H1 (cell line): ENCODE data around the gene LRRC27. TPM values are rescaled to one million over a fixed set of nuclear protein-coding genes. Genes with fewer than 3 reads are reported as not detected.

Experiments used
- CTCF ChIA-PET: fragments of 300-600 bp; sonication (Branson Sonifier 250); formaldehyde crosslinking; loops from one replicate; lab custom pipeline; 2021; ENCODE audit not compliant: partially characterized antibody; lab: Charles Lee
- POLR2A ChIA-PET: fragments of 300-600 bp; sonication (Branson Sonifier 250); formaldehyde crosslinking; loops from one replicate; lab custom pipeline; 2021; ENCODE audit warnings: inconsistent platforms; ENCODE audit not compliant: partially characterized antibody; lab: Charles Lee
- DNase-seq, 2 experiments: peaks; one replicate each; pipeline versions ENCODE4 v3.0.0 to v3.0.0-alpha.2; 2010 to 2022; ENCODE audit warnings: low spot score in 2 of 2, low read depth in 1 of 2, mixed read lengths in 1 of 2
- FAIRE-seq: peaks from 2 replicates; lab custom pipeline; 2011; peaks lifted over from hg19 to GRCh38; lab: Jason Lieb, UNC
- H2AFZ ChIP-seq: 2 replicates; pipeline ENCODE4 v1.8.1; 2012; ENCODE audit warnings: low read length, inconsistent platforms
- H2AK5ac ChIP-seq: 2 replicates; pipeline ENCODE4 v1.6.1; 2013; ENCODE audit warnings: low read depth, low read length
- H2BK120ac ChIP-seq: replicated peaks from 2 replicates; pipeline ENCODE3; 2013; ENCODE audit warnings: low read depth, low read length, inconsistent platforms
- H2BK12ac ChIP-seq: 2 replicates; pipeline ENCODE4 v1.6.1; 2013; ENCODE audit warnings: low read depth, low read length
- H2BK15ac ChIP-seq: 2 replicates; pipeline ENCODE4 v1.6.1; 2013; ENCODE audit warnings: low read length
- H2BK20ac ChIP-seq: 2 replicates; pipeline ENCODE4 v1.6.1; 2013; ENCODE audit warnings: low read length
- H2BK5ac ChIP-seq: 2 replicates; pipeline ENCODE4 v1.6.1; 2013; ENCODE audit warnings: low read depth, low read length
- H3K14ac ChIP-seq: 2 replicates; pipeline ENCODE4 v1.6.1; 2013; ENCODE audit warnings: inconsistent platforms; ENCODE audit not compliant: insufficient read length
- H3K18ac ChIP-seq: 2 replicates; pipeline ENCODE4 v1.6.1; 2013; ENCODE audit warnings: low read length; ENCODE audit errors: extremely low read depth
- H3K23ac ChIP-seq: 2 replicates; pipeline ENCODE4 v1.6.1; 2013; ENCODE audit warnings: inconsistent platforms; ENCODE audit not compliant: insufficient read length
- H3K23me2 ChIP-seq: 2 replicates; pipeline ENCODE4 v1.6.1; 2013; ENCODE audit warnings: low read depth, low read length
- H3K27ac ChIP-seq: 2 replicates; pipeline ENCODE4 v1.6.1; 2011; ENCODE audit warnings: low read depth, low read length, inconsistent platforms
- H3K27me3 ChIP-seq, 4 experiments: replicated peaks in 1 of 4; 1 replicate in 1 of 4; 2 replicates in 3 of 4; pipeline versions ENCODE4 v1.6.1 to v1.8.1; 2011 to 2013; ENCODE audit warnings: low read length in 3 of 4, mild to moderate bottlenecking in 3 of 4, inconsistent platforms in 2 of 4, mixed read lengths in 2 of 4, moderate library complexity in 1 of 4; ENCODE audit not compliant: control insufficient read depth in 3 of 4, insufficient read depth in 3 of 4; ENCODE audit errors: extremely low read depth in 1 of 4
- H3K36me3 ChIP-seq, 4 experiments: 2 replicates each; pipeline versions ENCODE4 v1.6.1 to v1.8.1; 2011 to 2013; ENCODE audit warnings: mild to moderate bottlenecking in 4 of 4, low read length in 3 of 4, moderate library complexity in 2 of 4, control low read depth in 1 of 4, inconsistent platforms in 1 of 4; ENCODE audit not compliant: insufficient read depth in 4 of 4, control insufficient read depth in 2 of 4
- H3K4ac ChIP-seq: replicated peaks from 2 replicates; pipeline ENCODE3; 2013; ENCODE audit warnings: low read length, low read depth, mixed read lengths, inconsistent platforms; ENCODE audit not compliant: insufficient read length
- H3K4me1 ChIP-seq, 4 experiments: replicated peaks in 1 of 4; 1 replicate in 1 of 4; 2 replicates in 3 of 4; pipeline versions ENCODE4 v1.6.1 to v1.8.1; 2011 to 2013; ENCODE audit warnings: low read length in 3 of 4, inconsistent platforms in 2 of 4, mixed read lengths in 1 of 4; ENCODE audit not compliant: insufficient read depth in 4 of 4, control insufficient read depth in 3 of 4
- H3K4me2 ChIP-seq, 2 experiments: 2 replicates each; pipeline versions ENCODE4 v1.6.1 to v1.8.1; 2011 to 2013; ENCODE audit warnings: low read depth in 2 of 2, low read length in 2 of 2, control low read depth in 1 of 2, inconsistent platforms in 1 of 2, mild to moderate bottlenecking in 1 of 2; ENCODE audit not compliant: insufficient read depth in 1 of 2
- H3K4me3 ChIP-seq, 4 experiments: fragments of 200-600, 300-600 bp in 1 of 4; sonication (generic), shearing (Covaris generic), sonication (Bioruptor Twin) in 1 of 4; 2 replicates each; pipeline versions ENCODE4 v1.5.1 to v1.8.1; 2011 to 2016; ENCODE audit warnings: low read length in 4 of 4, low read depth in 3 of 4, control low read depth in 2 of 4, inconsistent platforms in 2 of 4, mild to moderate bottlenecking in 2 of 4, mixed read lengths in 1 of 4, moderate library complexity in 1 of 4; ENCODE audit not compliant: insufficient read depth in 2 of 4; ENCODE audit errors: extremely low read depth in 1 of 4
- H3K56ac ChIP-seq: replicated peaks from 2 replicates; pipeline ENCODE3; 2013; ENCODE audit warnings: low read depth, mild to moderate bottlenecking, mixed read lengths, low read length, inconsistent platforms; ENCODE audit not compliant: insufficient read length
- H3K79me1 ChIP-seq: 2 replicates; pipeline ENCODE4 v1.6.1; 2013; ENCODE audit warnings: low read depth, low read length, control low read depth
- H3K79me2 ChIP-seq, 2 experiments: 2 replicates each; pipeline versions ENCODE4 v1.6.1 to v1.8.1; 2012 to 2013; ENCODE audit warnings: low read length in 2 of 2, mild to moderate bottlenecking in 2 of 2, inconsistent platforms in 1 of 2; ENCODE audit not compliant: insufficient read depth in 2 of 2, control insufficient read depth in 1 of 2
- H3K9ac ChIP-seq, 4 experiments: replicated peaks in 1 of 4; 1 replicate in 1 of 4; 2 replicates in 3 of 4; pipeline versions ENCODE4 v1.6.1 to v1.8.1; 2011 to 2013; ENCODE audit warnings: low read depth in 3 of 4, low read length in 3 of 4, control low read depth in 2 of 4, mild to moderate bottlenecking in 2 of 4, moderate library complexity in 2 of 4, inconsistent platforms in 1 of 4; ENCODE audit errors: extremely low read depth in 1 of 4
- H3K9me3 ChIP-seq, 2 experiments: 2 replicates each; pipeline versions ENCODE4 v1.6.1 to v1.8.1; 2012 to 2013; ENCODE audit warnings: mild to moderate bottlenecking in 2 of 2, moderate library complexity in 2 of 2, control low read depth in 1 of 2, inconsistent platforms in 1 of 2, low read depth in 1 of 2, low read length in 1 of 2, mixed read lengths in 1 of 2; ENCODE audit not compliant: insufficient read depth in 2 of 2
- H4K20me1 ChIP-seq, 2 experiments: replicated peaks in 1 of 2; 2 replicates each; pipeline versions ENCODE3 to v1.8.1; 2011 to 2013; ENCODE audit warnings: inconsistent platforms in 2 of 2, low read length in 2 of 2, mild to moderate bottlenecking in 1 of 2; ENCODE audit not compliant: insufficient read depth in 2 of 2, control insufficient read depth in 1 of 2
- H4K5ac ChIP-seq: 2 replicates; pipeline ENCODE4 v1.6.1; 2013; ENCODE audit warnings: low read length, low read depth, mixed read lengths, inconsistent platforms; ENCODE audit not compliant: insufficient read length
- H4K8ac ChIP-seq: 2 replicates; pipeline ENCODE4 v1.8.0; 2013; ENCODE audit warnings: mild to moderate bottlenecking, moderate library complexity, low read length, inconsistent platforms; ENCODE audit not compliant: insufficient read depth; ENCODE audit errors: extremely low read depth
- H4K91ac ChIP-seq: replicated peaks from 2 replicates; pipeline ENCODE3; 2013; ENCODE audit warnings: low read length, mixed read lengths, inconsistent platforms; ENCODE audit not compliant: insufficient read length
- MAFK ChIP-seq: IDR thresholded peaks from 2 replicates; pipeline ENCODE4 v1.6.1; 2012; ENCODE audit warnings: low read depth, mild to moderate bottlenecking, improper control_type of control experiment, low read length
- RXRA ChIP-seq: IDR thresholded peaks from 2 replicates; pipeline ENCODE4 v1.6.1; 2011; ENCODE audit warnings: low read depth, mild to moderate bottlenecking, low read length, moderate library complexity; ENCODE audit not compliant: insufficient read depth
- SIN3A ChIP-seq, 2 experiments: IDR thresholded peaks in 1 of 2; conservative IDR thresholded peaks in 1 of 2; 2 replicates each; pipeline ENCODE4 v1.6.1; 2011 to 2012; ENCODE audit warnings: low read length in 2 of 2, improper control_type of control experiment in 1 of 2, low read depth in 1 of 2, mild to moderate bottlenecking in 1 of 2
- SP2 ChIP-seq: IDR thresholded peaks from 2 replicates; pipeline ENCODE4 v1.6.1; 2012; ENCODE audit warnings: mild to moderate bottlenecking, low read length, inconsistent platforms
- WGBS, 2 experiments: shearing (Covaris generic) in 1 of 2; methylation state at CpG; one replicate each; pipeline versions ENCODE4 v1.1.6 to v1.1.7; 2013 to 2015; ENCODE audit warnings: low lambda C conversion rate in 2 of 2, mixed read lengths in 2 of 2, inconsistent platforms in 1 of 2, low coverage in 1 of 2, missing lambda C conversion rate in 1 of 2; ENCODE audit not compliant: insufficient replicate concordance in 2 of 2, insufficient coverage in 1 of 2, insufficient read length in 1 of 2; ENCODE audit errors: extremely low coverage in 1 of 2, missing lambda C conversion rate in 1 of 2; 5-methylcytosine and 5-hydroxymethylcytosine counted together
- polyA plus RNA-seq, 7 experiments: library from polyadenylated mRNA; depleted of rRNA in 3 of 7; stranded (reverse) in 5 of 7; unstranded in 2 of 7; fragments of >200 nt in 5 of 7; fragments of 200-250 nt in 2 of 7; gene quantifications; 1 replicate in 5 of 7; 2 replicates in 1 of 7; 4 replicates in 1 of 7; pipeline versions ENCODE4 v1.2.1 to v1.2.3, GENCODE V29; 2011 to 2013; ENCODE audit warnings: missing spikeins in 2 of 7, mixed read lengths in 2 of 7
- total RNA-seq: library from RNA; stranded (reverse); fragmentation: NEBNext Ultra II Directional; extraction: Animal tissue kit (Norgen Biotek cat#: 25700); gene quantifications from 2 replicates; pipeline ENCODE4 v1.2.1, GENCODE V29; 2021

Gene LRRC27
- total and polyA plus RNA-seq, 2 of the 8 experiments (the other 6 are each of a cell fraction or from before 2014, with no cell fraction given): 1.2 to 3.8 TPM

DNA sequence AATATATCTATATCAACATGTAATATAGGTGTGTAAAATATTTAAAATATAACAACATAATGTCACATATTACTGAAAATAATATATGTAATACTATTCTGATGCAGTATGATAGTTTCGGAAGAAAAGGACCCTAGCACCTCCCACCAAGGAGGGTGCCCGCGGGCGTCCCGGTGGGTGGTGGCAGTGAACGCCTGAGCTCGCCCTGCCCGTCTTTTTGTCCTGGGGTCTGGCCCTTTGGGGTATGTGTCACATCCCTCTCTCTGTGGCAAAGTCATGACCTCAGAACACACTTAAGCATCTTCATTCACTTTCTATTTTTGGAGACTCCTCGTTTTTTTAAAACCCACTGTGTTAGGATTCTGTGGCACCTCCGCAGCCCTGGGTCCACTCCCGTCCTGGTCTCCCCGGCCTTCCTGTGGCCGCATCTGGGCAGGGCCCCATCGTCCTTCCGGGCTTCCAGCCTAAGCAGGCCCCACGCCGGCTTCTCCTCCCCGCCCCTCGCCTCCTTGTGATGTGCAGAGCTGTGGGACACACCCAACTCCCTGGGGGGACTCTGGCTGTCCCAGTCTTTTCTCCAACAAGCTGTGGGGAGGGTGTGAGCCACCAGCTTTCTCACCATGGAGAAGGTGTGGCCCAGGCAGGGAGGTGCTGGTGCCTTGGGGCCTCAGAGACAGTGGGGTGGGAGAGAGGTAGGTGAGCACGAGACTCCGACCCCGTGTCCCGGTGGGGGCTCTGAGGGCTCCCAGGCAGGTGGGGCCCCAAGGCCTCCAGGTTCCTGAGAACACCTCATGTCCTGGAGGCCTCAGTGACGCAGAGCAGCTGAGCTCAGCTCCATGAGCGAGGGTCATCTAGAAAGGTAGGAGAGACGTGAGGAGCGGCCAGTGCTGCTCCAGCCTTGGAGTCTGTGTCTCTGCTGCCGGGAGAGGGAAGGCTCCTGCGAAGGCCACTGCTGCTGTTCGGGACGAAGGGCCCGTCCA lies 81.5 kb downstream of the LRRC27 start:
- H3K56ac ChIP-seq: no peak overlapping the region
- no peak overlapping the region for H4K8ac ChIP-seq
- no peak overlapping the region for H3K4ac ChIP-seq
- no peak overlapping the region for H3K9ac ChIP-seq
- H2AK5ac ChIP-seq: no peak overlapping the region; the same call in 1 of the 2 replicates
- H3K79me1 ChIP-seq: peaks cover 6% of the 10 kb centered on the region
- H2BK15ac ChIP-seq: no peak overlapping the region
- 86% methylated on average over 32 of the region's 32 CpGs; no CpG with 5 or more reads in 1 of the 2 experiments for WGBS, 2 experiments
- H3K4me3 ChIP-seq: no peak overlapping the region
- peak overlapping the region; percentile 60; the same call in 1 of the 2 replicates for H2BK5ac ChIP-seq
- no peak overlapping the region for H3K4me2 ChIP-seq
- H4K20me1 ChIP-seq: peaks cover 0 to 6% of the 10 kb centered on the region in 2 experiments
- DNase-seq (no peak), FAIRE-seq (no peak)
- H3K14ac ChIP-seq: no peak overlapping the region
- H2BK12ac ChIP-seq: 0 out of 2 replicates have a peak overlapping the region, but pooled peaks have one; percentile 5
- H3K27ac ChIP-seq: no peak overlapping the region
- peaks cover 0 to 4% of the 10 kb centered on the region in 2 experiments; a peak in 1 of 4 replicates for H3K79me2 ChIP-seq
- H4K5ac ChIP-seq: no peak overlapping the region
- 0 out of 7 replicates have a peak, but pooled peaks cover 0 to 2% (median 0%) of the 10 kb centered on the region in 4 experiments for H3K27me3 ChIP-seq
- peak overlapping the region; percentile 21; the same call in 1 of the 2 replicates for H2BK20ac ChIP-seq
- TF ChIP-seq MAFK (no peak), SP2 (no peak), SIN3A (conservative IDR thresholded peaks at IDR 0.05 in 1 of 2, IDR thresholded peaks at IDR 0.05 in 1 of 2; ENCODE audit: low read depth in 1 of 2, low read length in 2 of 2) (no peak), RXRA (no peak)
- H3K23ac ChIP-seq: no peak overlapping the region
- peak overlapping the region; percentile 5 for H4K91ac ChIP-seq
- H2AFZ ChIP-seq: no peak overlapping the region
- H2BK120ac ChIP-seq: no peak overlapping the region
- H3K9me3 ChIP-seq: no peaks in the 10 kb centered on the region
- no peaks in the 10 kb centered on the region for H3K36me3 ChIP-seq
- CTCF ChIA-PET: interaction anchor here (0.7 to 3.5 kb wide), 4 partner anchors 9 to 103 kb away, joined by 3 to 16 read pairs (median 5); no protein-coding TSS in a partner anchor
- POLR2A ChIA-PET: interaction anchor here (1.1 to 2.1 kb wide), 3 partner anchors 9 to 12 kb away, joined by 4 to 5 read pairs (median 5); no protein-coding TSS in a partner anchor
- H3K4me1 ChIP-seq: peaks cover 8 to 44% (median 30%) of the 10 kb centered on the region in 4 experiments
- peaks cover 7% of the 10 kb centered on the region; the same call in 1 of the 2 replicates for H3K23me2 ChIP-seq
- peak overlapping the region; percentile 32; the same call in 1 of the 2 replicates for H3K18ac ChIP-seq
